DMS79 (cell line): Measurements from ENCODE around the gene APOA4.
"Not testable (repeated sequence)": the region's sequence is repeated elsewhere in the genome, so short reads cannot be mapped to it uniquely, and the experiment has no call there.

Experiments
- DNase-seq: peaks from one replicate; lab custom pipeline; 2025; lab: John Stamatoyannopoulos, UW

The APOA4 gene

GRCh38 chr11:116829525-116830183 is 6.5 kb upstream of the APOA4 start, which contains the start of gene APOC3:
APOC3 (plus strand) TSS chr11:116829907; CDS start chr11:116830583, 676 bp downstream.
- DNase-seq: no peak

- DNase-seq: no peak
Measured at GRCh38 chr11:116828632-116829524, 5.8 kb upstream of the APOA4 start.

- no peak for DNase-seq
Measured at GRCh38 chr11:116827461-116827860, 4.4 kb upstream of the APOA4 start.

- DNase-seq: no peak
Measured at GRCh38 chr11:116826751-116827431, 3.8 kb upstream of the APOA4 start.

- no peak for DNase-seq
Measured at GRCh38 chr11:116825854-116826750, 3.0 kb upstream of the APOA4 start.

GRCh38 chr11:116825434-116825833 is 2.3 kb upstream of the APOA4 start:
- no peak for DNase-seq

- no peak for DNase-seq
Measured at GRCh38 chr11:116822575-116822974, 529 bp downstream of the APOA4 start.

- DNase-seq: no peak
Measured at GRCh38 chr11:116821050-116821918, 1.8 kb downstream of the APOA4 start.

GRCh38 chr11:116819049-116819448 is 4.1 kb downstream of the APOA4 start:
- no peak for DNase-seq

GRCh38 chr11:116814502-116814901 is 8.6 kb downstream of the APOA4 start:
- DNase-seq: no peak

- no peak for DNase-seq
Measured at GRCh38 chr11:116813781-116814471, 9.2 kb downstream of the APOA4 start.

GRCh38 chr11:116813170-116813569 is 9.9 kb downstream of the APOA4 start:
- no peak for DNase-seq

GRCh38 chr11:116812109-116812508 is 11.0 kb downstream of the APOA4 start:
- DNase-seq: no peak

GRCh38 chr11:116811194-116811593 is 11.9 kb downstream of the APOA4 start:
- DNase-seq: no peak

- DNase-seq: no peak
Measured at GRCh38 chr11:116808262-116809175, 14.6 kb downstream of the APOA4 start.

GRCh38 chr11:116807601-116808261 is 15.4 kb downstream of the APOA4 start:
- no peak for DNase-seq

GRCh38 chr11:116804001-116804400 is 19.1 kb downstream of the APOA4 start:
- DNase-seq: no peak

- DNase-seq: not testable (repeated sequence)
Measured at GRCh38 chr11:116801662-116802061, 21.4 kb downstream of the APOA4 start.
